Activated B cell treated with CpG ODN at 0.5 μM for 24 hours (primary cell): ENCODE results near the gene MAP6. TPM values are rescaled to one million over a fixed set of nuclear protein-coding genes. Genes with fewer than 3 reads are reported as not detected.

ENCODE experiments used
- ATAC-seq: fragments of 200-7000 bp; cut with Tn5 transposase; one replicate; pipeline ENCODE4 v1.10.0; 2021; ENCODE audit warnings: low read depth, mild to moderate bottlenecking, moderate library complexity
- CTCF ChIA-PET: fragments of 350-600 bp; sonication (Branson Sonifier 250); formaldehyde crosslinking; loops from one replicate; lab custom pipeline; 2021; ENCODE audit warnings: antibody characterized with exemption; lab: Charles Lee
- POLR2A ChIA-PET: fragments of 350-600 bp; sonication (Branson Sonifier 250); formaldehyde crosslinking; loops from one replicate; lab custom pipeline; 2021; ENCODE audit warnings: antibody characterized with exemption; lab: Charles Lee
- DNase-seq: peaks from one replicate; pipeline ENCODE4 v3.0.0; 2022
- H3K27ac Mint-ChIP-seq: one replicate; pipeline ENCODE4 v1.8.0; 2020; ENCODE audit warnings: mixed read lengths
- H3K27me3 Mint-ChIP-seq: one replicate; pipeline ENCODE4 v1.8.0; 2021; ENCODE audit warnings: mixed read lengths
- H3K36me3 Mint-ChIP-seq: one replicate; pipeline ENCODE4 v1.8.0; 2021; ENCODE audit warnings: low read depth, mixed read lengths
- H3K4me1 Mint-ChIP-seq: one replicate; pipeline ENCODE4 v1.8.0; 2021; ENCODE audit warnings: mixed read lengths
- H3K4me3 Mint-ChIP-seq: one replicate; pipeline ENCODE4 v1.8.0; 2020; ENCODE audit warnings: mild to moderate bottlenecking, mixed read lengths
- H3K9me3 Mint-ChIP-seq: one replicate; pipeline ENCODE4 v1.8.0; 2020; ENCODE audit warnings: mixed read lengths
- CTCF ChIP-seq: fragments of 200-600 bp; IDR thresholded peaks from one replicate; pipeline ENCODE4 v1.8.0; 2022; ENCODE audit warnings: antibody characterized with exemption, mild to moderate bottlenecking
- intact Hi-C: fragments of 100-400 bp; cut with micrococcal nuclease; formaldehyde crosslinking; loops from one replicate; pipeline ENCODE4 v1.15.1; 2024
- total RNA-seq: library from RNA; stranded (reverse); gene quantifications from 2 replicates; pipeline ENCODE4 v1.2.3, GENCODE V29; 2022

MAP6 gene
- total RNA-seq, 1 donor from 2014 or later, result 0.40 TPM

- H3K27ac Mint-ChIP-seq, result no peak overlapping the region
- H3K27me3 Mint-ChIP-seq, result peaks cover 12% of the 10 kb centered on the region
- H3K36me3 Mint-ChIP-seq, result no peaks in the 10 kb centered on the region
- TF ChIP-seq CTCF, result no peak
- H3K9me3 Mint-ChIP-seq, result no peaks in the 10 kb centered on the region
- intact Hi-C loops, result no loop called here
- POLR2A ChIA-PET, result no interaction called here
- H3K4me3 Mint-ChIP-seq, result no peak overlapping the region
- DNase-seq, result no peak
- CTCF ChIA-PET, result no interaction called here
- H3K4me1 Mint-ChIP-seq, result no peaks in the 10 kb centered on the region
- ATAC-seq, result no peak
These were observed 62.7 kb downstream of the MAP6 start for GRCh38 chr11:75606099-75606498.

GRCh38 chr11:75603791-75604736 is 64.8 kb downstream of the MAP6 start:
- no peaks in the 10 kb centered on the region for H3K4me1 Mint-ChIP-seq
- H3K27me3 Mint-ChIP-seq, result peaks cover 12% of the 10 kb centered on the region
- no peaks in the 10 kb centered on the region for H3K9me3 Mint-ChIP-seq
- intact Hi-C loops, result no loop called here
- DNase-seq (no peak), ATAC-seq (no peak)
- ChIA-PET POLR2A (no interaction called here), CTCF (no interaction called here)
- no peak for TF ChIP-seq CTCF
- no peak overlapping the region for H3K27ac Mint-ChIP-seq
- no peak overlapping the region for H3K4me3 Mint-ChIP-seq
- no peaks in the 10 kb centered on the region for H3K36me3 Mint-ChIP-seq

GRCh38 chr11:75602951-75603350 is 65.9 kb downstream of the MAP6 start:
- ATAC-seq (no peak), DNase-seq (no peak)
- Mint-ChIP-seq H3K4me3 (no peak overlapping the region), H3K36me3 (no peaks in the 10 kb centered on the region), H3K27me3 (peaks cover 12% of the 10 kb centered on the region), H3K4me1 (peaks cover 4% of the 10 kb centered on the region), H3K9me3 (no peaks in the 10 kb centered on the region), H3K27ac (no peak overlapping the region)
- intact Hi-C loops, result no loop called here
- ChIA-PET POLR2A (no interaction called here), CTCF (no interaction called here)
- no peak for TF ChIP-seq CTCF

GRCh38 chr11:75601494-75601893 is 67.3 kb downstream of the MAP6 start:
- intact Hi-C loops, result no loop called here
- Mint-ChIP-seq H3K9me3 (no peaks in the 10 kb centered on the region), H3K27me3 (peaks cover 7% of the 10 kb centered on the region), H3K4me3 (no peak overlapping the region), H3K4me1 (peaks cover 6% of the 10 kb centered on the region), H3K27ac (no peak overlapping the region), H3K36me3 (no peaks in the 10 kb centered on the region)
- DNase-seq (no peak), ATAC-seq (no peak)
- ChIA-PET POLR2A (interaction anchor here (0.6 kb wide), 1 partner anchor 68 kb away, joined by 4 read pairs; no protein-coding TSS in a partner anchor), CTCF (no interaction called here)
- no peak for TF ChIP-seq CTCF

GRCh38 chr11:75600356-75600755 is 68.5 kb downstream of the MAP6 start:
- no peak overlapping the region for H3K27ac Mint-ChIP-seq
- H3K4me3 Mint-ChIP-seq, result no peak overlapping the region
- DNase-seq, result no peak
- ATAC-seq, result no peak
- no peaks in the 10 kb centered on the region for H3K9me3 Mint-ChIP-seq
- ChIA-PET CTCF (interaction anchor here (1.0 kb wide), 1 partner anchor 106 kb away, joined by 3 read pairs; no protein-coding TSS in a partner anchor), POLR2A (no interaction called here)
- H3K27me3 Mint-ChIP-seq, result peaks cover 7% of the 10 kb centered on the region
- intact Hi-C loops, result no loop called here
- TF ChIP-seq CTCF, result no peak
- peaks cover 16% of the 10 kb centered on the region for H3K4me1 Mint-ChIP-seq
- no peaks in the 10 kb centered on the region for H3K36me3 Mint-ChIP-seq
